HG03064 (cell line): ENCODE results near the gene SERINC5.
"Not testable (repeated sequence)": the region's sequence is repeated elsewhere in the genome, so short reads cannot be mapped to it uniquely, and the experiment has no call there.

Source experiments
- ATAC-seq: cut with Tn5 transposase; IDR thresholded peaks from one replicate; pipeline ENCODE4 v1.9.1; 2021; ENCODE audit warnings: low read depth; ENCODE audit not compliant: unreplicated experiment

The SERINC5 gene

DNA sequence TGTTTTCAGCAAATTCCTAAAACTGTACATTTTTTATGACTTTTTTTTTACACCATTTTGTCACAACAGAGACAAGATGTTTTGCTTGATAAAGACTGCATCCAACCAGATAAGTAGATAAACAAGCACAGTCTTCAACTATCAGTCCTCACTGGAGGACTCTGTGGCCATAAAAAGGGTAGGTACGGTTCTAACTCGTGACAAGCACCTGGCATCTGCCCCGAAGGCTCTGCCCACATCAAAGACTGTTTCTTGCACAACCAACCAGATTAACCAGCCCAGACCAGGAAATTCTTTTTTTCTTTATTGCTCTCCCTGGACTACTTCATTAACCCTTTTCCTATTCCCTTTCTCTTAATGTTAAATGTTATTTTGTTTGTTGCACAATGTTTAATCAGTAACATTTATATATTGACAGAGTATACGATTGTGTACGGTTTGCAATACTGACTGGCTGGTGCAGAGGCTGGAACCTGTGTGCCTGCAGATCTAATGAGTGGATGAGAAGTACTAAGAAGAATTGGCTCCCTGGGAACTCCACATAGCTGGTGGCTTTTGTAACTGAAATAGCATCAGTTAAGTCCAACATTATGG lies 74.1 kb downstream of the SERINC5 start:
- ATAC-seq: no peak

DNA sequence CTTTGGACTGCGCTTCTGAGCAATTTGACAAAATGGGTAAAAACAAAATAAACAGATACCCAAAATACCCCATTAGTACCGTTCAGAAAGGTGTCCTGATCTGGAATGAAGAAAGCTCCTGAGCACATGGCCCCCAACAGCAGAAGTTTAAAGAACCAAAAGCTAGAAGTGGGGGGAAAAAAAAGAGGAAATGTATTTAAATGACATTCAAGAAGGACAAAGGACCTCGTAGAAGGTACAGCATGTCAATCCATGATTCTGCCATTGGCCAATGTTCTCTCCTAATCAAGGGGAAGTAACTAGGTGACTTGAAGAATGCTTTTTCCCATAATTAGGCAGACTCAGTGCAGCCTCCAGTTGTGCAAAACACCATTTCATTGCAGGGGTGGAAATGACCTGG lies 78.6 kb downstream of the SERINC5 start:
- ATAC-seq: no peak

- ATAC-seq: no peak
Measured at GRCh38 chr5:80175337-80175736, 80.5 kb downstream of the SERINC5 start.

DNA sequence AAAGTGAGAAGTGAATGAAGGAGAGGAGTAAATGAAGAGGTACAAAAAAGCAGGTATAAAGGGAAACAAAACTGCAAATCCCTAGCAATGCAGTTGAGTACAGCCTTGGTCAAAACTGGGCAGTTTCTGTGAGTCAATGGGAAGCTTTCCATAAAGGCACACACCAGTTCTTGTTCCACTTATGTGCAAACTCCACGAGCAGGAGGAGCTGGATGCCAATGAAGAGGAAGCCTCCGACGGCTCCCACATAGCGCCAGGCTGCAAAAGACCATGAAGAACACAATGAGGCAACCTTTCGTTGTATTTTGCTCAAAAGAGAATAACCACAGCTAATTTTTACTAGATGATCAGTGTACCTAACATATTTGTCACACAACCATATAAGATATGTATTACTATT lies 81.1 kb downstream of the SERINC5 start:
- no peak for ATAC-seq

DNA sequence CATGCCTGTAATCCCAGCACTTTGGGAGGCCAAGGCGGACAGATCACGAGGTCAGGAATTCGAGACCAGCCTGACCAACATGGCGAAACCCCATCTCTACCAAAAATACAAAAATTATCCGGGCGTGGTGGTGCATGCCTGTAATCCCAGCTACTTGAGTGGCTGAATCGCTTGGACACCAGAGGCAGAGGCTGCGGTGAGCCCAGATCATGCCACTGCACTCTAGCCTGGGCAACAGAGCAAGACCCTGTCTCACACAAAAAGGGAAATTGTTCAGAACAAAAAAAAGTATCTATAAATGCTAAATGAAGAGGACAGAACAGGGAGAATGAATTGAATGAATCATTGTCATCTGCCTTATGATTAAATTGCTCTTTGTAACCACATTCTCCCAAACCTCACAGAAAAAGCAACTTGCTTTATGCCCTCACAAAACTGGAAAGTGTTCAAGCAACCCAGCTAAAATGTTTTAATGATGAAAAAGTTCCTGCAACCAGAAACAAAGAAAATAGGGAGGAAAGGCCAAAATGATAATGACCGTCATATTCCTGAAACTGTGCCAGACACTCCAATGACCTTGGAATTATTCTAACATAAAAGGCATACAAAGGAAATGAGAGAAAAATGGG lies 83.7 kb downstream of the SERINC5 start:
- no peak for ATAC-seq

- no peak for ATAC-seq
Measured at GRCh38 chr5:80170117-80170535, 85.7 kb downstream of the SERINC5 start.

- ATAC-seq: no peak
Measured at GRCh38 chr5:80168388-80169028, 87.3 kb downstream of the SERINC5 start.

DNA sequence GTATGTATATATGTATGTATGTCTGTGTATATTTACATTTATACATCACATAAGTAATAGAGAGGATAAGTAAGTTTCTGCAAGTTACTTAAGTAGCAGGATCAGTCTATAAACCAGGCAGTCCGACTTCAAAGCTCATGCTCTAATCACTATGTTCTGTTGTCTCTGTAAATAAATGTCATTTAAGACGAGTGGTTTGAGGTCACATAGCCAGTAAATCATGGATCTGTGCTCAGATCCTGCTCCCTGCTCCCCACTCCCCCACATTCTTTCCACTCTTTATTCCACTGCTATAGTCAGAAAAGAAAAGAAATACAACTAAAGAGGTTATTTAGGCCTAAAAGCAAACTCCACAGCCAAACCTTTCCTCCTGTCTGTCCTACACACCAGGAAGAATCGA lies 90.4 kb downstream of the SERINC5 start:
- ATAC-seq: no peak

GRCh38 chr5:80161165-80161564 lies 94.7 kb downstream of the SERINC5 start:
- no peak for ATAC-seq

- ATAC-seq: no peak
Measured at GRCh38 chr5:80160242-80160641, 95.6 kb downstream of the SERINC5 start.

GRCh38 chr5:80159133-80159815 lies 96.6 kb downstream of the SERINC5 start:
- no peak for ATAC-seq

- ATAC-seq: no peak
Measured at GRCh38 chr5:80156156-80156555, 99.7 kb downstream of the SERINC5 start.

DNA sequence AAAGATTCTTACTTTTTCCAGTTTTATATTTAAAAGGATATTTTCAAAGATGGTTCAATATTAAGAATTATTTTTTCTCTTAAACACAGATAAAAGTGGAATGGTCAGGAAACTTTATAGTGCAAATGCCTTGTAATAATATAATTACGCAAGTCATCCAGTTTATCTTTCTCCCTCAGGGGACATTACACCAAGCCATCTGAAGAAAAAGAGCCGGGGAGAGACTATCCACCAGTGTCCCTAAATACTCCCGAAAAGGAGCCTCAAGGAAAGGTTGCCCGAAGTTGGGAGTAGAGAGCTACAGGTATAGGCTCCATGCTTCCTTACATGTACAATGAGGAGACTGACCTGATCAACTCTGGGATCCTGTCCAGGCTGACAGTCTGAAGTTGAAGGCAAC lies 101.1 kb downstream of the SERINC5 start:
- ATAC-seq: no peak

DNA sequence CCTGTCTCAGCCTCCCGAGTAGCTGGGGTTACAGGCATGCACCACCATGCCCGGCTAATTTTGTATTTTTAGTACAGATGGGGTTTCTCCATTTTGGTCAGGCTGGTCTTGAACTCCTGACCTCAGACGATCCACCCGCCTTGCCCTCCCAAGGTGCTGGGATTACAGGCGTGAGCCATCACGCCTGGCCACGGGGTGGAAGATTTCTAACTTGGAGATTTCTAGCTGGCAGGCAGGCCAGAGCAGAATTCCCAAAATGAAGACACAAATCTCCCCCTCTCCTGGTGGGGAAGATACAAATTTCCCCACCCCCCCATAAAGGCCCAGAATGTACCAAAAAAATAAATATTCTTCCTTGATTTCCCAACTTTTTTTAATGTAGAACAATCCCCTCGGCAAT lies 101.6 kb downstream of the SERINC5 start:
- not testable (repeated sequence) for ATAC-seq

- ATAC-seq: no peak
Measured at GRCh38 chr5:80153586-80154126, 102.2 kb downstream of the SERINC5 start.

GRCh38 chr5:80152778-80153177 lies 103.1 kb downstream of the SERINC5 start:
- ATAC-seq: no peak

GRCh38 chr5:80151890-80152289 lies 104.0 kb downstream of the SERINC5 start:
- ATAC-seq: no peak

DNA sequence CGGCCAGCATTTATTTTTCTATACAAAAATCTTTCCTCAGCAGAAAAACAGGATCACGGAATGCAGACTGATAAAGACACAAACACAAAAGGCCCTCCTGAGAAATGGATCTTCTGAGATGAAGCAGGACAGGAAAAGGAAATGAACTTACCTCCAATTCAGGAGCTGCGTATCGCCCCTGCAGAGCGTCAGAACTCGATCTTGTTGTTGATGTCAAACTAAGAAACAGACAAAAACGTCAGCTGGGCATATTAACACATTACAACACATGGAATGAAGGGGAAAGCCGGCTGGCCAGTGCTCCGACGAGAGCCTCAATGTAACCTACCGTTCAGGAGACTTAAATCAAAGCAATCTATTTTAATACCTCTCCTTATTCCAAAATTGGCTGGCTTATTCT lies 105.1 kb downstream of the SERINC5 start:
- ATAC-seq: no peak

- ATAC-seq: no peak
Measured at GRCh38 chr5:80149161-80149609, 106.7 kb downstream of the SERINC5 start.

DNA sequence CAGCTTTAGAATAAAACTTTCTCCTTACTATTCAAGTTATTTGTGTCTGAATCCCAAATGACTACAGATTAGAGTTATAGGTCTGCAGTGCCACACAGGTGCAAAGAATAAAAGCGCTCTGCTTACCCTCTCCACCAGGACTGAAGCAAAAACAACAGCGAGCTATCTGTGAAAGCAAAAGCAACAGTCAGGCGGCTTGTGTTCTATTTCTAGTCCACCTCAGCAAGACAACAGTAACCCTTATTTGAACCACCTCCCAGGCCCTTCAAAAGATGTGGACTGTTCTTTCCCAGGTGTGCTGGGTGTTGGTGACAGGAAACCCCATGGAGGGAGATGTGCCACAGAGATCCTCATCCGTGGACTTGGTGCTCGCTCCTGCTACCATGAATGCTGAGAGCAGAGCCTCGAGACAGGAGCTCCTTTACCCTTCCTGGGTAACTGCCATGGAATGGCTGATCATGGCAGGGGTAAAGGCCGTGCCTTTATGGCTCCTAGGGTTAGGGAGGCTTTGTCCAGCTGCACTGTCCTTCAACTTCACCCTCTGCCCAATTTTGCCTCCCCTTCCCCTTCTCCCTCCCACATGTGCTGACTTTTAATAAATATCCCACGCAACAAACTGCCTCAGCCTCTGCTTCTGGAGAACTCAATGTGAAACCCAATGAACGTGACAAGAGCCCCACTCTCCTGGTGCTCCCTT lies 108.6 kb downstream of the SERINC5 start:
- no peak for ATAC-seq

GRCh38 chr5:80146046-80146445 lies 109.8 kb downstream of the SERINC5 start:
- ATAC-seq: no peak
